ENCODE measurements around the gene P2RX2.

DNA sequence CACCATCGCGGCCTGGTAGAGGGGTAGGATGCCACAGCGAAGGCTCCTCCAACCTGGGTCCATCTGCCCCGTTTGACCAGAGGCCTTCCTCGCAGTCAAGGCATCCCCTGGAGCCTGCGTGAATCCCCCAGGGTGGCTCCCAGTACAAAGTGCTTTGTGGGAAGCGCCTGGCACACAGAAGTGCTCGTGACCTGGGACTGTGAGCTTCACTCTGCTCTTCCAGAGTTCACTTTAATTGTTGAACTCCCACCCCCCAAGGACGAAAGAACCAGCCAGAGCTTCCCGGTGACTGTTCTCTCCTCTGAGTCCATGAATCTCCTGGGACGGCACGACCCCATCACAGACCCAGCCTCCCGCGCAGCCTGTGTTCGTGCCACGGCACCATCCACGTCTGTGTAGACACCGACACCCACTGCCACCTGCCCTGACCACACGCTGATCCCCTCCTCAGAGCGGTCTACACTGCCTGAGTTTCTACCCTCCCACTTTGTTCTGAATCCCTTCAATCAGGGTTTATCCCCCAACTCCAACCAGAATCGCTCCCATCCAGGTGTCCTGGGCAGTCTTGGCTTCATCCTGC, 15.9 kb downstream of the P2RX2 start:
- TF ChIP-seq, protein P1, sequence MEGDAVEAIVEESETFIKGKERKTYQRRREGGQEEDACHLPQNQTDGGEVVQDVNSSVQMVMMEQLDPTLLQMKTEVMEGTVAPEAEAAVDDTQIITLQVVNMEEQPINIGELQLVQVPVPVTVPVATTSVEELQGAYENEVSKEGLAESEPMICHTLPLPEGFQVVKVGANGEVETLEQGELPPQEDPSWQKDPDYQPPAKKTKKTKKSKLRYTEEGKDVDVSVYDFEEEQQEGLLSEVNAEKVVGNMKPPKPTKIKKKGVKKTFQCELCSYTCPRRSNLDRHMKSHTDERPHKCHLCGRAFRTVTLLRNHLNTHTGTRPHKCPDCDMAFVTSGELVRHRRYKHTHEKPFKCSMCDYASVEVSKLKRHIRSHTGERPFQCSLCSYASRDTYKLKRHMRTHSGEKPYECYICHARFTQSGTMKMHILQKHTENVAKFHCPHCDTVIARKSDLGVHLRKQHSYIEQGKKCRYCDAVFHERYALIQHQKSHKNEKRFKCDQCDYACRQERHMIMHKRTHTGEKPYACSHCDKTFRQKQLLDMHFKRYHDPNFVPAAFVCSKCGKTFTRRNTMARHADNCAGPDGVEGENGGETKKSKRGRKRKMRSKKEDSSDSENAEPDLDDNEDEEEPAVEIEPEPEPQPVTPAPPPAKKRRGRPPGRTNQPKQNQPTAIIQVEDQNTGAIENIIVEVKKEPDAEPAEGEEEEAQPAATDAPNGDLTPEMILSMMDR (IDR thresholded peaks at IDR 0.05): no peak
- TF ChIP-seq EP300 (IDR thresholded peaks at IDR 0.05): no peak
- TF ChIP-seq POLR2AphosphoS5 (IDR thresholded peaks at IDR 0.05): no peak
